Liver (tissue), 9 donors: ENCODE data around the gene APP. TPM values are rescaled to one million over a fixed set of nuclear protein-coding genes. Genes with fewer than 3 reads are reported as not detected.

Source experiments
- DNase-seq: peaks from one replicate; pipeline ENCODE4 v3.0.0-alpha.2; 2017; ENCODE audit warnings: low spot score
- H3K27ac ChIP-seq, 2 donors: one replicate each; pipeline ENCODE4 v1.7.0; 2013; ENCODE audit warnings: inconsistent platforms in 2 of 2, low read length in 2 of 2, control low read depth in 1 of 2, low read depth in 1 of 2, mild to moderate bottlenecking in 1 of 2
- H3K27me3 ChIP-seq, 4 donors: one replicate each; pipeline versions ENCODE4 v1.6.1 to v1.7.0; 2013; ENCODE audit warnings: low read length in 3 of 4, inconsistent platforms in 1 of 4, mild to moderate bottlenecking in 1 of 4, moderate library complexity in 1 of 4; ENCODE audit not compliant: control insufficient read depth in 4 of 4, insufficient read depth in 4 of 4
- H3K36me3 ChIP-seq, 4 donors: one replicate each; pipeline versions ENCODE4 v1.6.1 to v1.7.0; 2013; ENCODE audit warnings: low read length in 3 of 4, mild to moderate bottlenecking in 3 of 4, low read depth in 1 of 4, moderate library complexity in 1 of 4; ENCODE audit not compliant: control insufficient read depth in 4 of 4, insufficient read depth in 3 of 4
- H3K4me1 ChIP-seq, 4 donors: one replicate each; pipeline versions ENCODE4 v1.6.1 to v1.7.0; 2013; ENCODE audit warnings: low read length in 3 of 4, mild to moderate bottlenecking in 3 of 4, moderate library complexity in 1 of 4; ENCODE audit not compliant: control insufficient read depth in 4 of 4, insufficient read depth in 4 of 4
- H3K4me3 ChIP-seq, 3 donors: one replicate each; pipeline versions ENCODE4 v1.6.1 to v1.7.0; 2013; ENCODE audit warnings: low read length in 3 of 3, control low read depth in 1 of 3, low read depth in 1 of 3, mild to moderate bottlenecking in 1 of 3
- H3K9ac ChIP-seq, 2 donors: one replicate each; pipeline ENCODE4 v1.7.0; 2013; ENCODE audit warnings: low read length in 2 of 2, mild to moderate bottlenecking in 2 of 2, moderate library complexity in 2 of 2, control low read depth in 1 of 2, low read depth in 1 of 2
- H3K9me3 ChIP-seq, 4 donors: one replicate each; pipeline versions ENCODE4 v1.6.1 to v1.7.0; 2013; ENCODE audit warnings: low read length in 3 of 4; ENCODE audit not compliant: control insufficient read depth in 4 of 4
- ATF3 ChIP-seq: IDR thresholded peaks from 2 replicates; pipeline ENCODE4 v1.6.1; 2016; ENCODE audit warnings: antibody characterized with exemption
- CTCF ChIP-seq: fragments of 150-350 bp; IDR thresholded peaks from 2 replicates; pipeline ENCODE4 v1.5.1; 2017; ENCODE audit warnings: improper control_type of control experiment, low read depth, low read length; ENCODE audit not compliant: missing input control
- EGR1 ChIP-seq, 2 donors: IDR thresholded peaks; 2 replicates each; pipeline ENCODE4 v1.6.1; 2016 to 2018; ENCODE audit warnings: antibody characterized with exemption in 2 of 2, low read depth in 2 of 2
- FOXA1 ChIP-seq: IDR thresholded peaks from 2 replicates; pipeline ENCODE4 v1.6.1; 2016; ENCODE audit warnings: antibody characterized with exemption
- FOXA2 ChIP-seq: IDR thresholded peaks from 2 replicates; pipeline ENCODE4 v1.6.1; 2016; ENCODE audit warnings: antibody characterized with exemption
- GABPA ChIP-seq, 2 donors: IDR thresholded peaks in 1 of 2; conservative IDR thresholded peaks in 1 of 2; 2 replicates each; pipeline ENCODE4 v1.6.1; 2016; ENCODE audit warnings: antibody characterized with exemption in 2 of 2, mild to moderate bottlenecking in 1 of 2, moderate library complexity in 1 of 2
- HNF4A ChIP-seq, 2 donors: conservative IDR thresholded peaks; 2 replicates each; pipeline ENCODE4 v1.6.1; 2016; ENCODE audit warnings: antibody characterized with exemption in 2 of 2, mild to moderate bottlenecking in 2 of 2
- HNF4G ChIP-seq: IDR thresholded peaks from 2 replicates; pipeline ENCODE4 v1.6.1; 2016; ENCODE audit warnings: antibody characterized with exemption
- JUND ChIP-seq, 2 donors: IDR thresholded peaks; 2 replicates each; pipeline ENCODE4 v1.6.1; 2016; ENCODE audit warnings: antibody characterized with exemption in 2 of 2
- REST ChIP-seq: IDR thresholded peaks from 2 replicates; pipeline ENCODE4 v1.6.1; 2016; ENCODE audit warnings: antibody characterized with exemption, mild to moderate bottlenecking
- RXRA ChIP-seq, 2 donors: IDR thresholded peaks; 2 replicates each; pipeline ENCODE4 v1.6.1; 2017 to 2018; ENCODE audit warnings: antibody characterized with exemption in 2 of 2, mild to moderate bottlenecking in 1 of 2
- SP1 ChIP-seq: IDR thresholded peaks from 2 replicates; pipeline ENCODE4 v1.6.1; 2018; ENCODE audit warnings: antibody characterized with exemption, mild to moderate bottlenecking
- TAF1 ChIP-seq: conservative IDR thresholded peaks from 2 replicates; pipeline ENCODE4 v1.6.1; 2016; ENCODE audit warnings: antibody characterized with exemption, mild to moderate bottlenecking
- YY1 ChIP-seq: IDR thresholded peaks from 2 replicates; pipeline ENCODE4 v1.6.1; 2016; ENCODE audit warnings: antibody characterized with exemption, mild to moderate bottlenecking
- WGBS: extraction: QIAGEN DNeasy Blood & Tissue Kit; methylation state at CpG from one replicate; pipeline ENCODE4 v1.1.7; 2013; 5-methylcytosine and 5-hydroxymethylcytosine counted together
- polyA plus RNA-seq, 2 donors: library from polyadenylated mRNA; stranded (reverse) in 1 of 2; unstranded in 1 of 2; fragments of 200-250 nt in 1 of 2; fragments of >200 nt in 1 of 2; fragmentation: Nextera tagmentation in 1 of 2; extraction: Ambion mirVana in 1 of 2; gene quantifications; one replicate each; pipeline versions ENCODE4 v1.2.1 to v1.2.3, GENCODE V29; 2013 to 2015
- total RNA-seq, 2 donors: library from RNA; depleted of rRNA; stranded (reverse); fragments of >200 nt; gene quantifications; one replicate each; pipeline ENCODE4 v1.2.3, GENCODE V29; 2014
- TF ChIP-seq, protein P1 (sequence below): IDR thresholded peaks from 2 replicates; pipeline ENCODE4 v1.6.1; 2016; ENCODE audit warnings: antibody characterized with exemption
- TF ChIP-seq, protein P2 (sequence below): IDR thresholded peaks from 2 replicates; pipeline ENCODE4 v1.6.1; 2016; ENCODE audit warnings: antibody characterized with exemption
- donor health status: healthy.
- donor health status: healthy.
- donor health status: healthy.
- donor health status: healthy.
- donor health status: healthy.

APP gene
- total and polyA plus RNA-seq, 4 donors: 24.9 to 201 (median 111) TPM

- Histone ChIP-seq H3K36me3 (no peaks in the 10 kb centered on the region), H3K4me1 (peaks cover 0 to 5% (median 2%) of the 10 kb centered on the region in 4 donors), H3K9ac (no peak overlapping the region), H3K27ac (no peak overlapping the region), H3K9me3 (no peaks in the 10 kb centered on the region), H3K27me3 (no peaks in the 10 kb centered on the region), H3K4me3 (no peak overlapping the region)
- no peak for DNase-seq
- WGBS: 93% methylated on average over 1 of the region's 1 CpG
- TF ChIP-seq GABPA (IDR thresholded peaks at IDR 0.05 in 1 of 2, conservative IDR thresholded peaks at IDR 0.05 in 1 of 2): no peak
- TF ChIP-seq, protein P1, sequence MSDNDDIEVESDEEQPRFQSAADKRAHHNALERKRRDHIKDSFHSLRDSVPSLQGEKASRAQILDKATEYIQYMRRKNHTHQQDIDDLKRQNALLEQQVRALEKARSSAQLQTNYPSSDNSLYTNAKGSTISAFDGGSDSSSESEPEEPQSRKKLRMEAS: no peak
- no peak for TF ChIP-seq RXRA (IDR thresholded peaks at IDR 0.05)
- TF ChIP-seq REST: no peak
- no peak for TF ChIP-seq FOXA1
- TF ChIP-seq, protein P2, sequence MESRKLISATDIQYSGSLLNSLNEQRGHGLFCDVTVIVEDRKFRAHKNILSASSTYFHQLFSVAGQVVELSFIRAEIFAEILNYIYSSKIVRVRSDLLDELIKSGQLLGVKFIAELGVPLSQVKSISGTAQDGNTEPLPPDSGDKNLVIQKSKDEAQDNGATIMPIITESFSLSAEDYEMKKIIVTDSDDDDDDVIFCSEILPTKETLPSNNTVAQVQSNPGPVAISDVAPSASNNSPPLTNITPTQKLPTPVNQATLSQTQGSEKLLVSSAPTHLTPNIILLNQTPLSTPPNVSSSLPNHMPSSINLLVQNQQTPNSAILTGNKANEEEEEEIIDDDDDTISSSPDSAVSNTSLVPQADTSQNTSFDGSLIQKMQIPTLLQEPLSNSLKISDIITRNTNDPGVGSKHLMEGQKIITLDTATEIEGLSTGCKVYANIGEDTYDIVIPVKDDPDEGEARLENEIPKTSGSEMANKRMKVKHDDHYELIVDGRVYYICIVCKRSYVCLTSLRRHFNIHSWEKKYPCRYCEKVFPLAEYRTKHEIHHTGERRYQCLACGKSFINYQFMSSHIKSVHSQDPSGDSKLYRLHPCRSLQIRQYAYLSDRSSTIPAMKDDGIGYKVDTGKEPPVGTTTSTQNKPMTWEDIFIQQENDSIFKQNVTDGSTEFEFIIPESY: no peak
- no peak for TF ChIP-seq EGR1 (IDR thresholded peaks at IDR 0.05; ENCODE audit: low read depth in 2 of 2)
- TF ChIP-seq ATF3: no peak
- TF ChIP-seq SP1: no peak
- no peak for TF ChIP-seq JUND (IDR thresholded peaks at IDR 0.05)
- no peak for TF ChIP-seq TAF1
- no peak for TF ChIP-seq HNF4A (conservative IDR thresholded peaks at IDR 0.05)
- no peak for TF ChIP-seq HNF4G
- TF ChIP-seq FOXA2: no peak
- no peak for TF ChIP-seq YY1
- no peak for TF ChIP-seq CTCF
Measured at GRCh38 chr21:25904044-25904695, 266.4 kb downstream of the APP start.
